Tibial artery (tissue), 4 donors: ENCODE results near the gene ZNF444.
A peak's percentile ranks its signal among the peaks of the same experiment; 100 is the strongest.
"Not testable (repeated sequence)": the region's sequence is repeated elsewhere in the genome, so short reads cannot be mapped to it uniquely, and the experiment has no call there.

Source experiments
- DNase-seq, 2 donors: peaks; one replicate each; pipeline ENCODE4 v3.0.0-alpha.2; 2019
- H3K27ac ChIP-seq, 2 donors: fragments of 200-600 bp; sonication (generic) in 1 of 2; 1 replicate in 1 of 2; 2 replicates in 1 of 2; pipeline ENCODE4 v1.5.1; 2018 to 2019; ENCODE audit warnings: mild to moderate bottlenecking in 1 of 2
- H3K27me3 ChIP-seq, 2 donors: fragments of 200-600 bp; sonication (generic) in 1 of 2; one replicate each; pipeline versions ENCODE4 v1.5.1 to v1.6.0; 2016 to 2019
- H3K36me3 ChIP-seq, 3 donors: fragments of 200-600 bp; sonication (generic) in 2 of 3; one replicate each; pipeline ENCODE4 v1.5.1; 2016 to 2019; ENCODE audit warnings: mild to moderate bottlenecking in 2 of 3
- H3K4me1 ChIP-seq, 4 donors: fragments of 200-600 bp; sonication (generic) in 2 of 4; 1 replicate in 3 of 4; 2 replicates in 1 of 4; pipeline ENCODE4 v1.5.1; 2016 to 2019
- H3K4me3 ChIP-seq, 2 donors: fragments of 200-600 bp; sonication (generic) in 1 of 2; 1 replicate in 1 of 2; 2 replicates in 1 of 2; pipeline ENCODE4 v1.5.1; 2018 to 2019; ENCODE audit warnings: mild to moderate bottlenecking in 2 of 2
- H3K9me3 ChIP-seq, 3 donors: fragments of 200-600 bp; sonication (generic) in 1 of 3; one replicate each; pipeline ENCODE4 v1.5.1; 2016 to 2019
- CTCF ChIP-seq, 2 experiments: fragments of 200-600 bp in 1 of 2; fragments of 450-650 bp in 1 of 2; IDR thresholded peaks; one replicate each; pipeline ENCODE4 v1.5.1; 2017 to 2019; ENCODE audit warnings: antibody characterized with exemption in 2 of 2, mild to moderate bottlenecking in 1 of 2, moderate library complexity in 1 of 2
- intact Hi-C: fragments of 100-400 bp; cut with DNase I; formaldehyde crosslinking; loops from one replicate; pipeline ENCODE4 v1.15.0; 2023; ENCODE audit warnings: low total_unique reads

ZNF444 gene

DNA sequence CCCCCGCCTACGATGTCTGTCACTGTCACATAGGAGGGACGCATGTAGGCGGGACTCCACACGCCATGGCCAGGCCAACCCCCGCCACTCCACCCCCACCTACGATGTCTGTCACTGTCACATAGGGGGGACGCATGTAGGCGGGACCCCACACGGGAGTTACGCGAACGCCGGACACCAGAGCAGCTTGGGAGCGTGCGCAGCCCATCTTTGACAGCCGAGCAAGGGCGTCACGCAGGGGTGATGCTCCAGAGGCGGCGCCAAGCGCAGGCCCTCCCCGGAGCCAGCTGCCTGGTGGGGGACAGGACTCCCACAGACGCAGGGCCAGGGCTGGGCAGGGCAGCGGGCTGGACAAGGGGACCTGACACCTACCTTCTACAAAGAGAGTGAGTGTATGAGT is 40.0 kb upstream of the ZNF444 start:
- Histone ChIP-seq H3K9me3 (no peaks in the 10 kb centered on the region), H3K4me1 (peaks cover 0 to 19% (median 12%) of the 10 kb centered on the region in 4 donors), H3K27ac (no peak overlapping the region), H3K27me3 (no peaks in the 10 kb centered on the region), H3K4me3 (no peak overlapping the region), H3K36me3 (peaks cover 13 to 62% (median 37%) of the 10 kb centered on the region in 3 donors)
- intact Hi-C loops, result loop anchor here (10.0 kb wide), 1 partner anchor 214 kb away; the partner anchor contains the start of gene ZSCAN5A
- no peak for DNase-seq
- no peak for TF ChIP-seq CTCF (IDR thresholded peaks at IDR 0.05)

DNA sequence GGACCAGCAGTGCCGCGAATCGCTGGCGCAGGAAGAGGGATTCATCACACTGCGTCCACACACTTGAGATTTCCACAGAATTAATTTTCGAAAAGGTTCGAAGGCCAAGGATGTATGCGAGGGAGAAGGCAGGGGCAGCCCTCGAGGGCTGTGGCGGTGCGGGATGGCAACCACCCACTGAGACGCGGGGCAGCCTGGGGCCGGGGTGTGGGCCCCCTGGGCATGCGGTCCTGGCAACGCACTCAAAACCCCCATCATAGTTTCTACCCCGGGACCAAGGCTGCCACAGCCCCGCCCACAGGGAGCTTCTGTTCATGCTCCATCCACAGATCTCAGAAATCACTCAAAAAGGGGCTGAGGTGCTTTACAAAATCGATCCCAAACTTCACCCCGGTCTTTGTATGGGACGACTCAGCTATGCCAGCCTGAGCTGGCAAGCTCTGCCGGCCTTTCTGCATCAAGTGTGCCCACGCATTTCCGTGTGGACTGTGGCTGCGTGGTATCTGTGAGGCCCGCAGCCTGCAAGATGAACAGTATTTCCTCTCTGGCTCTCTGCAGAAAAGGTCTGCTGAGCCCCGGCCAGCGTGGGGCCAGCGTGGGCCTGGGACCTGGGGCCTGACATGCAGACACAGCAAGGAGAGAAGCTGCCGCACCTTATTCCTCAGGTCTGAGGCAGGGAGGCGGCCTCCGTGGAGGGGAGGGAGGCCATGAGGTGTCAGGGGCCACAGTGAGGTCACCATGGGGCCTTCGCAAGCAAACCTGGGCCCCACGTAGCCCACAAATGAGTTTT is 39.1 kb upstream of the ZNF444 start:
- no peak for DNase-seq
- intact Hi-C loops, result loop anchor here (10.0 kb wide), 1 partner anchor 213 kb away; the partner anchor contains the start of gene ZSCAN5A
- H3K9me3 ChIP-seq, result no peaks in the 10 kb centered on the region
- peaks cover 0 to 26% (median 19%) of the 10 kb centered on the region in 4 donors for H3K4me1 ChIP-seq
- no peak for TF ChIP-seq CTCF (IDR thresholded peaks at IDR 0.05)
- no peaks in the 10 kb centered on the region for H3K27me3 ChIP-seq
- H3K27ac ChIP-seq, result no peak overlapping the region
- no peak overlapping the region for H3K4me3 ChIP-seq
- peaks cover 13 to 63% (median 37%) of the 10 kb centered on the region in 3 donors for H3K36me3 ChIP-seq

DNA sequence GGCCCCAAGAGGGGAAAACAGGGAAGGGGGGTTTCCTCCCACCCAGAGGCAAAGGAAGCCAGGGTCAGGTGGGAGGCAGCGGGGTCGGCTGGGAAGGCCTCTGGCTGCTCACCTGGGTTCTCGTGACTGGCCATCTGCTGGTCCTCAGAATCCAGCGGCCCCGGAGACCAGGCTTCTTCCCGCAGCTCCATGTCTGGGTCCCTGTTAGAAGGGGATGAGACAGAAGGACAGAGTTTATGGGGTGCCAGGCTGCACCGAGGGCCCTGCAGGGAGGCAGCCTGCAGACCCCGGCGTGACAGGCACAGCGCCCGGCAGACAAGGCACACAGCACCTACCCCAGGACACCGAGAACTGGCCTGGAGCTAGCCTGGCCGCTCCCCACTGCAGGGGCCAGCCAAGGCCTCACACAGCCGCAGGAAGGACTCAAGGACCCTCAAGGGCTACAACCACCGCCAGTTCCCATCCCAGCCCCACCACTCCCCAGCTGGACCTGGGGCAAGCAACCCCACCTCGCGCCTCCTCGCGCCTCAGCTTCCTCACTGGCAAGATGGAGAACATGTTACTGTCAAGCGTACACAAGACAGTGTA is 38.0 kb upstream of the ZNF444 start:
- intact Hi-C loops, result loop anchor here (10.0 kb wide), 1 partner anchor 212 kb away; the partner anchor contains the start of gene ZSCAN5A
- no peak overlapping the region for H3K27ac ChIP-seq
- no peak for TF ChIP-seq CTCF (IDR thresholded peaks at IDR 0.05)
- no peaks in the 10 kb centered on the region for H3K27me3 ChIP-seq
- H3K36me3 ChIP-seq, result peaks cover 13 to 52% (median 32%) of the 10 kb centered on the region in 3 donors
- H3K4me1 ChIP-seq, result peaks cover 0 to 37% (median 28%) of the 10 kb centered on the region in 4 donors
- H3K9me3 ChIP-seq, result no peaks in the 10 kb centered on the region
- no peak for DNase-seq
- H3K4me3 ChIP-seq, result no peak overlapping the region

GRCh38 chr19:56104423-56104822 is 36.7 kb upstream of the ZNF444 start:
- intact Hi-C loops, result loop anchor here (10.0 kb wide), 1 partner anchor 210 kb away; the partner anchor contains the start of gene ZSCAN5A
- H3K4me1 ChIP-seq, result peaks cover 0 to 50% (median 41%) of the 10 kb centered on the region in 4 donors
- no peaks in the 10 kb centered on the region for H3K9me3 ChIP-seq
- DNase-seq, result no peak
- H3K36me3 ChIP-seq, result peaks cover 13 to 40% (median 29%) of the 10 kb centered on the region in 3 donors
- no peak for TF ChIP-seq CTCF (IDR thresholded peaks at IDR 0.05)
- H3K4me3 ChIP-seq, result no peak overlapping the region
- H3K27me3 ChIP-seq, result no peaks in the 10 kb centered on the region
- peak overlapping the region in 1 of 2 donors; percentile 86 for H3K27ac ChIP-seq

- intact Hi-C loops, result loop anchor here (10.0 kb wide), 1 partner anchor 210 kb away; the partner anchor contains the start of gene ZSCAN5A
- Histone ChIP-seq H3K27ac (peak overlapping the region; percentile 86 to 93), H3K4me1 (peaks cover 0 to 57% (median 46%) of the 10 kb centered on the region in 4 donors), H3K36me3 (peaks cover 13 to 33% (median 25%) of the 10 kb centered on the region in 3 donors), H3K9me3 (no peaks in the 10 kb centered on the region), H3K27me3 (no peaks in the 10 kb centered on the region), H3K4me3 (peak overlapping the region; percentile 26 to 45)
- peak; percentile 79 to 93 for DNase-seq
- TF ChIP-seq CTCF (IDR thresholded peaks at IDR 0.05), result peak; percentile 78 to 87
These were observed 35.9 kb upstream of the ZNF444 start for GRCh38 chr19:56105090-56105701.

DNA sequence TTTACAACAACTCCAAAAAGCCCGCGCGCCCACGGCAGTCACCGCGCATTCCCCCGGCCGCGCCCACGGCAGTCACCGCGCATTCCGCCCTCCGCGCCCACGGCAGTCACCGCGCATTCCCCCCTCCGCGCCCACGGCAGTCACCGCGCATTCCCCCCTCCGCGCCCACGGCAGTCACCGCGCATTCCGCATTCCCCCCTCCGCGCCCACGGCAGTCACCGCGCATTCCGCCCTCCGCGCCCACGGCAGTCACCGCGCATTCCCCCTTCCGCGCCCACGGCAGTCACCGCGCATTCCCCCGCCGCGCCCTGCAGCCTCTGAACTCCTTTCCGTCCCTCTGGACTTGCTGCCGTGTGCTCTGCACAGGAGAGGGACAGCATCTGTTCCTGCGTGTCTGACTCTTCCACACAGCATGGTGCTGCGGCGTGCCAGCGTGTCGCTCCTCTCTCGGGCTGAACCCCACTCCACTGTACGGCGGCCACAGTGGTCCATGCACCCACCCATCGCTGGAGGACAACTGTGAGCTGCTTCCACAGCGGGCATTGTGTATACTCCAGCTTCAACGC is 35.2 kb upstream of the ZNF444 start:
- not testable (repeated sequence) for H3K27me3 ChIP-seq, DNase-seq, H3K9me3 ChIP-seq
- intact Hi-C loops, result loop anchor here (10.0 kb wide), 1 partner anchor 209 kb away; the partner anchor contains the start of gene ZSCAN5A
- peak overlapping the region; percentile 26 to 45 for H3K4me3 ChIP-seq
- H3K36me3 ChIP-seq, result peaks cover 13 to 26% (median 22%) of the 10 kb centered on the region in 3 donors
- peaks cover 0 to 65% (median 53%) of the 10 kb centered on the region in 4 donors for H3K4me1 ChIP-seq
- H3K27ac ChIP-seq, result peak overlapping the region; percentile 86 to 93
